ENCODE measurements around the gene CNTNAP2.
A peak's percentile ranks its signal among the peaks of the same experiment; 100 is the strongest.

The CNTNAP2 gene

DNA sequence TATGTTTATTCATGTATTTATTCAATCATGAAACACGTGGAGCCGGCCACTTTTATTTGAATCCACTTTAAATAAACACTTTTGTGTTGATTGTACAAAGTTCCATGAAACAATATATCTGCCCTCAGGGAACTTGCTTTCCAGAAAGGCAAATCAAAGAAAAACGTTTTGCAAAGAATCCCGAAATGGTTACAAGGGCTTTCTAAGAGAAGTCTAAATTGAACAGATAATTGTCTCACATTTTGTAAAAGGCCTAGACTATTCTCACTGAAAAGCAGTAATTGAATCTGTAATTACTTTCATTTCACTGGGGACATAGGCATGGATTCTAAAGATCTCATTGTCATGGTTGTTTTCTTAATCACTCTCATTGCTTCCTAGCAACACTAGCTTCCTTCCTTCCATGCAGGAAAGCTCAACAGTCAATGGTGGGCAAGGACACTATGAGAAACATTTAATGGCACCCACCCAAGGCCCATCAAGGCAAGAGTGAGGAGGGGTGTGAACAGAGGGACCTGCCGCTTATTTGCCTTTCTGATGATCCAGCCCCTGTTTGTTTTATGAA is 1851.5 kb downstream of the CNTNAP2 start:
- DNase-seq (ENCODE audit: low read depth), result no peak

DNA sequence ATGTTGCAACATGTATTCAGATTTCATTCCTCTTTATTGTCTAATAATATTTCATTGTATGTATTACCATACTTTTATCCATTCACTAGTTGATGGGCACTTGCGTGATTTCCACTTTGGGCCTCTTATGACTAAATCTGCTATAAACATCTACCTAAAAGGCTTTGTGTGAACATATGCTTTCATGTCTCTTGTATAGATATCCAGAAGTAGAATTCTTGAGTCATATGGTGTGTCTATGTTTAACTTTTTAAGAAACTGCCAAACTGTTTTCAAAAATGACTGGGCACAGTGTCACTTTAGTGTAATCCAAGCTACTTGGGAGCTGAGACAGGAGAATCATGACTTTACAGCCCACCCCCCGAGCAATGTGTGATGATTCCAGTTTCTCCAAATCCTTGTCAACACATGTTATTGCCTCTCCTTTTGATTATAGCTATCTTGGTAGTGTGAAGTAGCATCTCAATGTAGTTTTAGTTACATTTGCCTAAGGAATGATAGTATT is 1855.1 kb downstream of the CNTNAP2 start:
- no peak for DNase-seq (ENCODE audit: low read depth)

DNA sequence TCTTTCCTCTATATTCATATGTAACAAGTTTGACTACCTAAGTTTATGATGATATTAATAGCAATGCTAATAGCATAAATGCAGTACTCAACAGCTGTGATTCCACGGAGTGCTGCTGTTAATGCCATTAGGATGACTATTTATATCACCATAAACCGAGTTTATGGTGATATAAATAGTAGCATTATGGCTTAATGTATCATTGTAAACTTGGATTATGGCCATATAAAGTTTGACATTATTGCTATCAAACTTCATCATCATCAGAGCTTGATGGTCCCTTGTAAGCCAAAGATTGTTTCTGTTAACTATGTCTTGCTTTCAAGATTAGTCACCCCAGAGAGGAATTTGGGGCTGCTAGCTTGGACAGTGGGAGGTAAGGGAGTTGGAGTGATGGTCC is 1861.6 kb downstream of the CNTNAP2 start:
- no peak for DNase-seq (ENCODE audit: low read depth)

DNA sequence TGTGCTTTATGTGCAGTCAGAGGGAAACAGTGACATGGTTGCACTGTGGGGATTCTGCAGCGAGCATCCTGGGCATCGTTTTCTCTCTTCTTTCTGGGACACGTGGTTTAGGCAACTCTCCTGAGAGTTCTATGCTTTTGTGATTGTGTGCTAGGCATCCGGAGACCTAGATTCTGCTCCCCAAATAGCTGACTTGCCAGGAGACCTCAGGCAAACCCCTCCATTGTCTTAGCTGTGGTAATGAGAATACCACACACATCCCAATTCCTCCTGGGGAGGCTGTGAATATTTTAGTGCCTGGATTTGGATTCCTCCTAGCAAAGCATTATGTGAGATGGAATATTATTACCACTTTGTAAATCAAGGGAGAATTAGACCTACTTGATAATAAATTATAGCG is 1862.0 kb downstream of the CNTNAP2 start:
- no peak for DNase-seq (ENCODE audit: low read depth)

DNA sequence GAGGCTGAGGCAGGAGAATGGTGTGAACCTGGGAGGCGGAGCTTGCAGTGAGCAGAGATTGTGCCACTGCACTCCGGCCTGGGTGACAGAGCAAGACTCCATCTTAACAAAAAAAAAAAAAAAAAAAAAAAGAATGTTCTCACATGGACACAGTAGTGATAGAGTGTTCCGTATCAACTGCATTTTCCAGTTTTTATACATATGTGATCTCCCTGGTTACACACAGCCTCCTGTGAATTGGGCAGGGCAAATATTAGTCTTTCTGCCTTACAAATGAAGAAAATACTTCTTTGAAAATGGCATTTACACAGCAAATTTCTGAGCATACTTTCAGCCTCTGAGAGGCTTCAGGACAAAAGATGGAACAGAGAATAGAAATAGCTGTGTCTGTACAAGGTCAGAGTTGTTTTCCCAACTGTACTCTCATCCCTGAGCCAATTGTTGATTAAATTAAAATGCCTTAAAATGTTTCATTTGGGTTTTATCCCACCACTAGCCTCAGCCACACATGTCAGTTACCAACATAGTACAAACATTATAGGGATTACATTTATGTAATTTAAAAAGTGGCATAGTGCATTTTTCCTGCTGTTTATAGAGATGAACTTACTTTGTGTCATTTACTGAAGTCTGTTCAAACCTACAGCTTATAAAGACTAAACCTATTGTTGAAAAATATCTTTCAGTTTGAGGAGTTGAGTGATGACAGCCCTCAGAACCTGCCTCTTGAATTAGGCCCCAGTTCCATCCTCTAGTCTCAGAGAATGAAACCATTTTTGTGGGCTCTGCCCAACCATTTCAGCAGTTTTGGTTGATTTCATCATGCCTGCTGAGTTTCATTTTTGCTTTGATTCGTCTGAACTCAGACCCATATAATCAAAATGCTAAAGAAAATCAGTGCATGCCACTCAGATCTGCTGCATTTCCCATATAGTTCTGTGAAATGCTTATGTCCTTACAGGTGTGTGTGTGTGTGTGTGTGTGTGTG is 1864.5 kb downstream of the CNTNAP2 start:
- no peak for DNase-seq (ENCODE audit: low read depth)

DNA sequence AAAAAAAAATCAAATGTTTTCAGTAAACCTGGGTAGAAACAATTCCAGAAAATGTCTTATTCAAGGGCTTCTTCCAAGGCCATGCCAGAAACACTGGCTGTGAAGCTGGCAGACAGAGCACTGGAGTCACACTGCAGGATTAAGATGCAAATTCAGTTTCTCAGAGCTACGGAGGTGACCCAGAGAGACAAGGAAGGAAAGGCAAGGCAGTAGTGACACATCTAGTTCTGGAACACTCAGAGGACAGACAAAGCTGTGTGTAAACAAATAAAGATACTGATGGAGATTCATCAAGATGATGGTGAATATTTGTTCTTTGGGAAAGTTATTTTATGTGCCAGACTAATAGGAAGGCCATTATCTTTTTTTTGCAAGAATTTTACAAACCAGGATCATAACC is 1865.7 kb downstream of the CNTNAP2 start:
- no peak for DNase-seq (ENCODE audit: low read depth)

DNA sequence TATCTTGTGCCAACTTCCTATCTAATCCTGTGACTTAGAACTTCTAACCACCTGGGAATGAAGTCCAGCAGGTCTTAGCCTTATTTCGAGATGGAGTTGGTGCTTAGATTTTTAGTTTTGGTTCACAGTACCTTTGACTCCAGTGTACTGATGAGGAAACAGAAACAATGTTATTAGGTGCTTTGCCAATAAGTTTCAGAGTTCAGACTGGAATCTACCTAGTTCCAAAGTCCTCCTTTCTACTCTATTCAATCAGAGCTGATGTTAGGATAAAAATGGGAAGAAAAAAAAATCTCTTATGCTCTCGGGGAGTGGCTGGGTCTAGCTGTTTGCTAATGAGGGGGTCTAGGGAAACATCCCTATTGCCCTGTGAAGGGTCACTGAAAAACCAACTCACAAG is 1867.7 kb downstream of the CNTNAP2 start:
- no peak for DNase-seq (ENCODE audit: low read depth)

DNA sequence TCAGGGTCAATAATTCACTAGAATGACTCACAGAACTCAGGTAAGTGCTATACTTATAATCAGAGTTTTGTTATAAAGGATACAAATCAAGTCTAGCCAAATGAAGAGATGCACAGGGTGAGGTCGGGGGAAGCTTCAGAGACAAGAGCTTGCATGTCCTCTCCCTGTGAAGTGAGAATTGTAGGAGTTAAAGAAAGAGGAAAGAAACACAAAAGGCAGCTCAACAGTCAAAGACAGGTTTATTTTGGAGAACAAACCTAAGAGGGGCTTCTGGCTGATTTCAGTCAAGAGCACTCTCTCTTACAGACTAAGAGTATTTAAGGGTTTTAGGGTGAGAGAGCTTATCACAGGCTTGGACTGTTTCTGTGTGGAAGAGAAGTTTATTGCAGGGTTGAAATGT is 1873.5 kb downstream of the CNTNAP2 start:
- DNase-seq (ENCODE audit: low read depth), result no peak

DNA sequence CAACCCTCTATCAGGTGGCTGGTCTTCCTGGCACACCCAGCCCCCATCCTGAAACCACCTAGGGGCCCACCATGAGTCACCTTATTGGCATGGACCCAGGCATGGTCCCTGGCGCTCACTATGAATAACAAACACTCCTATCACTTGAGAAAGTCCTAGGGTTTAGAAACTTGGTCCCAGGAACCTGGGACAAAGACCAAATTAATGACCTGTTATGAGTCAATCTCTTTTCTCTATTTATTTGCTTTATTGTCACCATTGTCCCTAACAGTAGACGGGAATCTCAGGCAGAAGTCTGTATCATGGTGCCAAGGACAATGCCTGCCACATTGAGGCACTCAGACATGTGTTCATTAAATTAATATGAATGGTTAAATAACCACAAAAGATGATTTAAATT is 1874.3 kb downstream of the CNTNAP2 start:
- no peak for DNase-seq (ENCODE audit: low read depth)

DNA sequence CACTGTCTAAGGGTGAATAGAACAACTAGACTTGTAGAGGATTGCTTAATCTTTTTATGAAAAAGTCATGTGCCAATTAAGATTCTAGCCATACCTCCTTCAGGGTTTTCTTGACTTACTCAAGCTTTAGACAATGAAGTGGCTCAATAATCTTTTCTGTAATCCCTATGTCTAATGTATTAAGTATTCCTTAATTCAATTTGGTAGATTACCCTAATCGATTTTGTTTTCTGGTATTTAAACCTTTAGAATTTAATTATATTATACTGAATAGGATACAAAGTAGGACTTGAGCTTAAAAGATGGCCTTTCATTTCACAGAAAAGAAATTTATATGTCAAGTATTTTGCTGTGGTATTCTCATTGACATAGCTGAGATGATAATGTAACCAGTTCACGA is 1876.1 kb downstream of the CNTNAP2 start:
- no peak for DNase-seq (ENCODE audit: low read depth)

DNA sequence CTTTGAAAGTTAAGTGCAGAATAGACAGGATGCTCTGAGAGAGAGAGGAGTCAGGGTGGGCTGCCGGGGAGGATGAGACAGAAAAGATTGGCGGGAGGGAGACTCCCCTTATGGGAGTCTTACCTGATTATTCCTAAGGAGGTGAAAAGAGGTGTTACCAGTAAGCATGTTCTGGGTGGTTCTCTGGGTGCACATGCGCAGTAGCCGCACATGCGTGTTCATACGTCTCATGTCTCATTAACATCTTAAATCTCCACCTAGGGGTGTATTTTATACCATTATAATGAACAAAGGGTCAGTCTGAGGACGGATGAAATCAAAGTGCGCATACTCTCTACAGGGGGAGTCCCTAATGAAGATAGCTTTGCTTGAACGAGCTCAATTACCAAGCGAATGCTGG is 1881.0 kb downstream of the CNTNAP2 start:
- DNase-seq (ENCODE audit: low read depth), result no peak

DNA sequence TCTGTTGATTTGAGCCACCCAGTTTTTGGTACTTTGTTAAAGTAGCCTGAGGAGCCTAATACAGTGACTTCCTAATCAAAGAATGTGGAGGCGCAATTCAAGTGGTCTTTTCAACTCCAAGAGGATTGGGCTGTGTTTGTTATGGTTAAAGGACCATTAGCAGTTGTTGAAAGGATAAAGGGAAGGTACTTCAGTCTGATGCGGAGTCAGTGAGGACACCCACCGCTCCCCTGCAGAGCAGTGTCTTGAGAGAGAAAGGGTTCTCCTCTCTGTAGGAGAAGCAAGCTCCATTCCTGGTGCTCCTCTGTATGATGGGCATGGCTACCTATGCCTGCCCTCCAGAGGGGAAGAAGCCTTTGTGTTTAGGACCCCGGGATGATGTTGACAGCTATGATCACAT is 1883.4 kb downstream of the CNTNAP2 start:
- no peak for DNase-seq (ENCODE audit: low read depth)

DNA sequence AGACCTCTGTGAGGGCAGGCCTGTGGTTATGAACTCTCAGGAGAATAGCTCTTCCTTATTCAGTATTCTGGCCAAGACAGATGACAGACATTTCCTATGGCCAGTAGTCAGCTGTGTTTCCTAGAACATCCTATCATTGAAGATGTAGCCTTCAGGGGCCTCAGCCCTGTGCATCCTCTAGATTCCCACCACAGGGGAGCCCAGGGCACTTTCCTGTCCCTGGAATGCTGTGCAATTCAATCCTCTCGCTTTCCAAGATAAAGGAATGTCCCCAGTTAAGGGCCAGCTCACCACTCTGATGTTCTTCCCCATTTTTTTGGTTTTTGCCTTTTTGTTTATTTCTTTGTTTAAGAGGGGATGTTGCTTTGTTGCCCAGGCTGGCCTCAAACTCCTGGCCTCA is 1895.2 kb downstream of the CNTNAP2 start:
- no peak for DNase-seq (ENCODE audit: low read depth)

DNA sequence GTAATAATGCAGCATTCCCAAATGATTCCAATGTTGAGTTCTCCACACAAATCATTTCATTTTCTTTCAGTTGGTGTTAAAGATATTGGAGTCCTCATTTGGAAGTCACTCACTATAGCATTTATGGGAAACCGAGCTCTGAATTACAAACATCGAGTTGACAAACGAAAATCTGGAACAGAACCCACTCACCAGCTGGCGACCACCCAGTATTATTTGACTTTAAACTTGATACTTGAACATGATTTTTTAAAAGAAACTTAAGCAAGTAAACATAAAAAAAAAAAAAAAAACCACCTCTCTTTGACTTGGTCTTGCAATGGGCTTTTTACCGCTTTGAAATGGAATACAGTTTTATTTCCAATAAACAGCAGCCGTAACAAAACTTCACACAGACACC is 1897.4 kb downstream of the CNTNAP2 start:
- no peak for DNase-seq (ENCODE audit: low read depth)

DNA sequence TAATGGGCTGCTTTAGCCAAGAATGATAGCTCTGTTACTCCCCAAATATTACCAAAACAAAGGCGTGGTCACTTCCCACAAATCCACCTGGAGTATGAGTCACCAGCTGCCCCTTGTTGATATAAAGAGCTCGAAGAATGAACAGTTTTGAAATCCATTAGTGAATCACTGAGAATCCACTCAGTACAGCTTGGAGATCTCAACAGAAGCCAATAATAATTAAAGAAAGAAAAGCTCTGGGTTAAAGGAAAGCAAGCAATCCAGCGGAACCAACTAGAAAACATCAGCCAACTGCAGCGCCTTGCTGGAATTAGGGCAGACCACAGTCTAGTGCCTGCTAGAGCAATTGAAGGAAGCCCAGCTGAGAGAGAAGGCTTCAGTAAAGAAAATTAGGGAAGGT is 1897.9 kb downstream of the CNTNAP2 start:
- DNase-seq (ENCODE audit: low read depth), result peak; percentile 15

DNA sequence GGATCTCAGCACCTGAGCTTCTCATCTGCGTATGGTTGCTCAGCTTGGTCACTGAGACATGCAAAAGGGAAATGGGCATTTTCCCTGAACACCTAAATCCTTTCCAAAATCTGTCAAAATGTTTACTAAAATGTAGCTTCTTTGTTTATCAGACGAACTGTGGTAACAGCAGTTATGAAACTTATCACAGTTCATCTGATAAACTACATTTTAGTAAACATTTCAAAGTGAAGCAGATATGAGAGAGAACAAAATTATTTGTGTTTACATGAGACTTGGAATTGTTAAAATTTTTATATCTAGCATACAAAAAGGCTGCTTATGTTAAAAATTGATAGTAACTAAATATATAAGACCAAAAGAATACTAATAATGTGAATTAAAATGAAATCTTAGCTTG is 1900.5 kb downstream of the CNTNAP2 start:
- no peak for DNase-seq (ENCODE audit: low read depth)

DNA sequence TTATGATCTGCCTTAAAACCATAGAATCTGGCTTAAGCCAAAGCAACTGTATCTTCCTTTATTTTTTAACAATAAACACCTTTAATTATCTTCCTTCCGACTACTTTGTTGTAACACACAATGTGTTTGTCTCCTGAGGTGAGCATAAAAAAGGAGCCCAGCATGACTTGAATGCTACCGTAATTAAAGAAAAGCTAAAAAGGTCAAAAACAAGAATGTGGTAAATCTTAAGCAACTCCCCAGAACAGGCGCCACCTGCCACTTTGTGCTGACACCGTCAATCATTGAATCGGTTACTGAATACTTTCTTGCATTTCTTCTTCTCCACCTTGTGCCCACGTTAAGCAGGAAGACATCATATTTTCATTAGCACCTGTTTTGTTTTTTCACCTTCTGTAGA is 1904.1 kb downstream of the CNTNAP2 start:
- DNase-seq (ENCODE audit: low read depth), result no peak

DNA sequence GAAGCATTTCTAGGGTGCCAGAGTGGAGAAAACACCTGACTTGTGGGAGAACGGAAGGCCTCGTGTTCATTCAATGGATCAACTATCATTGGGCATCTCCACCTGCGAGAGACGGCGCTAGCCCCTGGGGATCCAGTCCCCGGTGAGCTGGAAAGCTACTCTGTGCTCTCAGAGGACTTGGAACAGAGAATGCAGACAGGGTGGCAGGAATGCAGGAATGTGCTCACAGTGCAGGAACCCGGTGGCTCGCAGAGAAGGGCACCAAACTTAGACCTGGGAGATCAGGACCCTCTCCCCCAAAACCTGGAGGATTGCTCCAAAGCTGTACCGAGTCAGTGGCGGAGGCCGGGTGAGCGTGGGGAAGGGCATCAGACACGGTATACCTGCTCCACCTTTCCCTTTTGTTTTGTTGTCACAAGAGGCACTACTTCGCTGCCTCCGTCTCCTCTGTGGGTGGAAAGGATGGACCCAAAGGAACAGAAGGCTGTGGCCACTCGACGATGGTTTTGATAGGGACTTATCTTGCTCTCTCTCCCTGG is 1905.0 kb downstream of the CNTNAP2 start:
- no peak for DNase-seq (ENCODE audit: low read depth)

DNA sequence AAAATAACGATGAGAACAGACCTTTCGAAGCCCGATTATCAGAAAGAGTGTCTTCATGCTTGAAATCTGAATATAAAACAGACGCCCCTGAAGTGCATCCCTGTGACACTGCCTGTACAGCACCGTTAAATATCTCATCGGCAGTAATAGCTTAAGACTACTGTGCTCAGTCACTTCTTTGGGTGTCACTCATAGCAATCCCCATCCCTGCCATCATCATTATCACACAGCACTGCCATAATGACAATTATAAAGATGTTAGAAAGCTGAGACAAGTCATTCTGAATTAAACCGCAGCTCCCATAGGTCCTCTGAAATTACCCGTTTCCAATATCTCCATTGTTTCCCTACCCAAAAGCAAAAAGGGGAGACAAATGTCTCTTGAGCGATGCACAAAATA is 1906.2 kb downstream of the CNTNAP2 start:
- DNase-seq (ENCODE audit: low read depth), result no peak

DNA sequence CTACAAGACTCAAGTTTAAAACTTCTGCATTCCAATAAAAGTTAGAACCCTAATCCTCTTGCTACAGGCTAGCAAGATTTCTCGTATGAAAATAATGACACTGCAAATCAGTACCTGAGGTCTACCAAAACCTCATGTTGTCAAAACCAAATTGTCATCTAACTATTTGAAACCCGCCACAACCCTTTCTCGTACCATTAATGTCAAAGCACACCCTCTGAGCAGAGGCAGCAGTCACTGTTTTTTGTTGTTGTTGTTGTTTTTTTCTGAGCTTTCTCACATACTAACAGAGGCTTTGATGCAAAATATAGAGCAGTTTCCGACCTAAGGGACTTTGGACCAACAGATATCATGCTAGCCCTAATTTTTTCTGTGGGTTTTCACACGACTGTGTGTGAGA is 1910.1 kb downstream of the CNTNAP2 start:
- no peak for DNase-seq (ENCODE audit: low read depth)

DNA sequence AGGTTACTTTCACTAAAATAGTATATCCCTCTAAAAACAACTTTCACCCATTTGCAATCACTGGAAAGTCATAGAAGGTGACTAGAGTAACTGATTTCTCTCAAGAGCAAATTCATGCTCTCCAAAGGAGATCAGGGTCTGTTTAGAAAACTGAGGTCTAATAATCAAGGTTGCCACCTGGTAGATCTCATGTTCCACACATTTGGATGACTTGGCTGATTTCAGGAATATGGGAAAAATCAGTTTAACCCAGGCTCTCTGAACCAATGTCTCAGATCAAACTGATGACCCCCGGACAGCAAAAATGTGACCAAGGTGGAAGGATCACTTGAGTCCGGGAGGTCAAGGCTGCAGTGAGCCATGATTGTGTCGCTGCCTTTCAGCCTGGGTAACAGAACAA is 1911.6 kb downstream of the CNTNAP2 start:
- no peak for DNase-seq (ENCODE audit: low read depth)

DNA sequence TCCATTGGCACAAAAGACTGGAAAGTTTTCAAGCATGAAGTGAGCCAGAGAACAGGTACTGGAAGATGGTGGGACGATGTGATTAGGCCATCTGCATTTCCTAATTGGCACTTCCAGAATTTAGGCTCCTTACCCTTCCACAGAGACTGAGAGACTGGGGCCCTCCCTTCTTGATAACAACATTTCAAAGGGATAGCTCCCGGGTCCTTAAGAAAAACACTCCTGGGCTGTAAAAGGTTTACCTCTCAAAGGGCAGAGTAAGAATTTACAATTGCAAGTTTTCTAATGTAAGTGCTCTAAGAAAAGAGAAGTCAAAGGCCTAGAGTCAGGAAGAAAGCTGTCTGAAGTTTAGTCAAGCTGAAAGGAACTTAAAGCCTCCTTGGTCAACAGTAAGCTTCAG is 1914.4 kb downstream of the CNTNAP2 start:
- DNase-seq (ENCODE audit: low read depth), result no peak

DNA sequence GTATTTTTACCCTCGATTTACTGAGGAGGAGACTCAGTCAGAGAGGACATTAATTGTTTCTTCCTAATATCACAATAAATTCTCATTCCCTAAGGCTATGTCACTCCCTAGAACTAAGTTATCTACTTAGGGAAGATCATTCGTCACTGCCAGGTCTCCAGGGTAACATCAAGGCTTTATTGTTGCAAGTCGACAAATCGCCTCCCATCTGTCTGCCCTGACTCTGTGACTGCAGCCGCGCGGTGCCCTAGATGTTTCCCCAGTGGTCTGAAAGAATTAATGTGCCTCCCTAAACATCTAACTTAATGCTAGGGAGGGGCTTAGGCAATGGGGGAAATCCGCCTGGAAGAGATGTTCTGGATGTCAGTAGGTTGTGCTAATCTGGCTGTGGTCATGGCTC is 1915.2 kb downstream of the CNTNAP2 start:
- DNase-seq (ENCODE audit: low read depth), result no peak
